Measurements from ENCODE around the gene SORBS2. TPM values are rescaled to one million over a fixed set of nuclear protein-coding genes. Genes with fewer than 3 reads are reported as not detected.

SORBS2 gene
- total RNA-seq, 2 experiments from 2014 or later, result not detected

GRCh38 chr4:185711726-185712125 lies 100.3 kb downstream of the SORBS2 start:
- POLR2A ChIA-PET, result no interaction called here
- no peak overlapping the region for H3K4me3 ChIP-seq (ENCODE audit: low read length)
- H3K27me3 ChIP-seq (ENCODE audit: control insufficient read depth in 1 of 2, insufficient read depth in 2 of 2, low read length in 2 of 2), result peaks cover 5% of the 10 kb centered on the region in 2 experiments
- CTCF ChIA-PET, result no interaction called here
- ATAC-seq (ENCODE audit: poor library complexity), result no peak
- H3K27ac Mint-ChIP-seq, result no peak overlapping the region
- no peak for TF ChIP-seq CTCF (IDR thresholded peaks at IDR 0.05)
- no peak overlapping the region for H3K4me3 Mint-ChIP-seq
- no peak overlapping the region for H3K27ac ChIP-seq (ENCODE audit: low read depth in 1 of 2, low read length in 2 of 2)
- no peaks in the 10 kb centered on the region for H3K4me1 ChIP-seq (ENCODE audit: insufficient read depth, low read length)
- no peaks in the 10 kb centered on the region for H3K36me3 Mint-ChIP-seq (ENCODE audit: low read depth)
- H3K4me1 Mint-ChIP-seq (ENCODE audit: low read depth), result no peaks in the 10 kb centered on the region
- no peak for DNase-seq
- no peaks in the 10 kb centered on the region for H3K9me3 ChIP-seq (ENCODE audit: control insufficient read depth in 1 of 2, insufficient read depth in 1 of 2, low read length in 2 of 2)
- H3K9me3 Mint-ChIP-seq, result no peaks in the 10 kb centered on the region
- intact Hi-C loops (cut with DNase I, micrococcal nuclease), result no loop called here
- no peaks in the 10 kb centered on the region for H3K36me3 ChIP-seq (ENCODE audit: insufficient read depth, low read length)
- peaks cover 44% of the 10 kb centered on the region for H3K27me3 Mint-ChIP-seq

GRCh38 chr4:185710487-185710995 lies 101.5 kb downstream of the SORBS2 start:
- CTCF ChIA-PET, result no interaction called here

GRCh38 chr4:185709802-185710486 lies 102.0 kb downstream of the SORBS2 start:
- H3K27me3 ChIP-seq (ENCODE audit: control insufficient read depth in 1 of 2, insufficient read depth in 2 of 2, low read length in 2 of 2), result peaks cover 5% of the 10 kb centered on the region in 2 experiments
- H3K36me3 Mint-ChIP-seq (ENCODE audit: low read depth), result no peaks in the 10 kb centered on the region
- H3K4me3 ChIP-seq (ENCODE audit: low read length), result no peak overlapping the region
- ATAC-seq (ENCODE audit: poor library complexity) (no peak), DNase-seq (no peak)
- no peaks in the 10 kb centered on the region for H3K36me3 ChIP-seq (ENCODE audit: insufficient read depth, low read length)
- ChIA-PET POLR2A (no interaction called here), CTCF (no interaction called here)
- no peaks in the 10 kb centered on the region for H3K4me1 Mint-ChIP-seq (ENCODE audit: low read depth)
- no peaks in the 10 kb centered on the region for H3K9me3 Mint-ChIP-seq
- TF ChIP-seq CTCF (IDR thresholded peaks at IDR 0.05), result no peak
- no peak overlapping the region for H3K27ac Mint-ChIP-seq
- H3K27ac ChIP-seq (ENCODE audit: low read depth in 1 of 2, low read length in 2 of 2), result no peak overlapping the region
- H3K4me3 Mint-ChIP-seq, result no peak overlapping the region
- H3K27me3 Mint-ChIP-seq, result peaks cover 39% of the 10 kb centered on the region
- intact Hi-C loops (cut with DNase I, micrococcal nuclease), result no loop called here
- H3K4me1 ChIP-seq (ENCODE audit: insufficient read depth, low read length), result no peaks in the 10 kb centered on the region
- no peaks in the 10 kb centered on the region for H3K9me3 ChIP-seq (ENCODE audit: control insufficient read depth in 1 of 2, insufficient read depth in 1 of 2, low read length in 2 of 2)

More at GRCh38 chr4:185710487-185710995, 101.5 kb downstream of the SORBS2 start:
- no peak overlapping the region for H3K4me3 ChIP-seq (ENCODE audit: low read length)
- H3K4me1 ChIP-seq (ENCODE audit: insufficient read depth, low read length), result no peaks in the 10 kb centered on the region
- no peak for DNase-seq
- Mint-ChIP-seq H3K9me3 (no peaks in the 10 kb centered on the region), H3K4me3 (no peak overlapping the region), H3K27ac (no peak overlapping the region), H3K4me1 (ENCODE audit: low read depth) (no peaks in the 10 kb centered on the region), H3K27me3 (peaks cover 39% of the 10 kb centered on the region), H3K36me3 (ENCODE audit: low read depth) (no peaks in the 10 kb centered on the region)
- no peak for TF ChIP-seq CTCF (IDR thresholded peaks at IDR 0.05)
- no peak overlapping the region for H3K27ac ChIP-seq (ENCODE audit: low read depth in 1 of 2, low read length in 2 of 2)
- H3K36me3 ChIP-seq (ENCODE audit: insufficient read depth, low read length), result no peaks in the 10 kb centered on the region
- POLR2A ChIA-PET, result no interaction called here
- ATAC-seq (ENCODE audit: poor library complexity), result no peak
- intact Hi-C loops (cut with DNase I, micrococcal nuclease), result no loop called here
- H3K9me3 ChIP-seq (ENCODE audit: control insufficient read depth in 1 of 2, insufficient read depth in 1 of 2, low read length in 2 of 2), result no peaks in the 10 kb centered on the region
- peaks cover 5% of the 10 kb centered on the region in 2 experiments for H3K27me3 ChIP-seq (ENCODE audit: control insufficient read depth in 1 of 2, insufficient read depth in 2 of 2, low read length in 2 of 2)
